GM12873 (cell line): ENCODE results near the gene CCDC3.

Experiments
- CTCF ChIP-seq: IDR thresholded peaks from 2 replicates; pipeline ENCODE4 v1.5.1; 2012; ENCODE audit warnings: low read depth, mild to moderate bottlenecking, moderate library complexity, low read length, control low read depth; ENCODE audit not compliant: insufficient read depth; ENCODE audit errors: missing control alignments

The CCDC3 gene

GRCh38 chr10:12902135-12902572 is 99.4 kb downstream of the CCDC3 start:
- peak; percentile 77 for TF ChIP-seq CTCF

GRCh38 chr10:12899546-12899945 is 102.0 kb downstream of the CCDC3 start:
- TF ChIP-seq CTCF = no peak

- no peak for TF ChIP-seq CTCF
Measured at GRCh38 chr10:12898271-12898670, 103.2 kb downstream of the CCDC3 start.

GRCh38 chr10:12897278-12897677 is 104.2 kb downstream of the CCDC3 start:
- TF ChIP-seq CTCF = no peak

- TF ChIP-seq CTCF = no peak
Measured at GRCh38 chr10:12896251-12896650, 105.3 kb downstream of the CCDC3 start.

GRCh38 chr10:12892924-12893323 is 108.6 kb downstream of the CCDC3 start:
- no peak for TF ChIP-seq CTCF

GRCh38 chr10:12890958-12891357 is 110.6 kb downstream of the CCDC3 start:
- TF ChIP-seq CTCF = no peak
